Gastrocnemius medialis (tissue), 4 donors: ENCODE results near the gene CACNA1D.

Experiments
- POLR2A ChIP-seq, 2 donors: fragments of 450-650 bp; IDR thresholded peaks; one replicate each; pipeline ENCODE4 v1.6.1; 2017; ENCODE audit warnings: antibody characterized with exemption in 2 of 2, mild to moderate bottlenecking in 2 of 2, moderate library complexity in 2 of 2
- TF ChIP-seq, protein P1 (sequence below), 5 experiments: fragments of 450-650 bp in 3 of 5; fragments of 200-600 bp in 2 of 5; sonication (generic) in 2 of 5; IDR thresholded peaks in 4 of 5; conservative IDR thresholded peaks in 1 of 5; 1 replicate in 4 of 5; 2 replicates in 1 of 5; pipeline ENCODE4 v1.5.1; 2016 to 2019; ENCODE audit warnings: antibody characterized with exemption in 5 of 5, mild to moderate bottlenecking in 3 of 5, moderate library complexity in 3 of 5

DNA sequence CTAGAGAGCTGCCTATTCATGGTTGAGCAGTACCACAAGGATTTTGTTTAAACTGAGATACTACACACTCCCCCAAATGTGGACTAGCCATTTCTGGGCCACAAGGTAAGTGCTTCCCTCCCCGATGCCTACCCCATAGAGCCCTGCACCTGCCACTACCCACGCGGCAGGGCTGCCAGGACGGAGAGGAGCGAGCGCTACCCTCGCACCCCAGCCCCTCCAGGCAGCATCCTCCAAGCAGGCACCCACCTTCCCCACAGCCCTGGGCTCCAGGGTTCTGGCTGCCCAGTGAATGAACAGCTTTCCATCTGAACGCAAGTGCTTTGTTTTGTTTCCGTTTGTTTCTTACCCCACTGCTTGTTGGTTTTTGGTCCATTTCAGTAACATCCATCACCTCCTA lies 292.6 kb downstream of the CACNA1D start:
- TF ChIP-seq, protein P1, sequence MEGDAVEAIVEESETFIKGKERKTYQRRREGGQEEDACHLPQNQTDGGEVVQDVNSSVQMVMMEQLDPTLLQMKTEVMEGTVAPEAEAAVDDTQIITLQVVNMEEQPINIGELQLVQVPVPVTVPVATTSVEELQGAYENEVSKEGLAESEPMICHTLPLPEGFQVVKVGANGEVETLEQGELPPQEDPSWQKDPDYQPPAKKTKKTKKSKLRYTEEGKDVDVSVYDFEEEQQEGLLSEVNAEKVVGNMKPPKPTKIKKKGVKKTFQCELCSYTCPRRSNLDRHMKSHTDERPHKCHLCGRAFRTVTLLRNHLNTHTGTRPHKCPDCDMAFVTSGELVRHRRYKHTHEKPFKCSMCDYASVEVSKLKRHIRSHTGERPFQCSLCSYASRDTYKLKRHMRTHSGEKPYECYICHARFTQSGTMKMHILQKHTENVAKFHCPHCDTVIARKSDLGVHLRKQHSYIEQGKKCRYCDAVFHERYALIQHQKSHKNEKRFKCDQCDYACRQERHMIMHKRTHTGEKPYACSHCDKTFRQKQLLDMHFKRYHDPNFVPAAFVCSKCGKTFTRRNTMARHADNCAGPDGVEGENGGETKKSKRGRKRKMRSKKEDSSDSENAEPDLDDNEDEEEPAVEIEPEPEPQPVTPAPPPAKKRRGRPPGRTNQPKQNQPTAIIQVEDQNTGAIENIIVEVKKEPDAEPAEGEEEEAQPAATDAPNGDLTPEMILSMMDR (IDR thresholded peaks at IDR 0.05 in 4 of 5, conservative IDR thresholded peaks at IDR 0.05 in 1 of 5): no peak
- TF ChIP-seq POLR2A (IDR thresholded peaks at IDR 0.05): no peak
